ENCODE measurements around the gene NLRP6. TPM values are rescaled to one million over a fixed set of nuclear protein-coding genes. Genes with fewer than 3 reads are reported as not detected.

The NLRP6 gene
- polyA plus RNA-seq, 1 of the 3 experiments (the other 2 are of a cell fraction): not detected

GRCh38 chr11:244376-244775 lies 33.8 kb upstream of the NLRP6 start (continued):
- TF ChIP-seq REST (IDR thresholded peaks at IDR 0.05; ENCODE audit: low read depth, low read length) (no peak), MXI1 (IDR thresholded peaks at IDR 0.05; ENCODE audit: low read depth, low read length) (no peak), JUND (IDR thresholded peaks at IDR 0.05) (no peak), FOXM1 (IDR thresholded peaks at IDR 0.05; ENCODE audit: low read depth) (no peak), RFX5 (IDR thresholded peaks at IDR 0.05; ENCODE audit: low read length) (no peak), EZH2phosphoT487 (IDR thresholded peaks at IDR 0.05; ENCODE audit: borderline replicate concordance, low read depth) (no peak)

GRCh38 chr11:249062-249461 lies 29.1 kb upstream of the NLRP6 start:
- POLR2A ChIA-PET: interaction anchor here (1.0 kb wide), 1 partner anchor 42 kb away, joined by 3 read pairs; the partner anchor contains the start of gene BET1L
- H3K79me2 ChIP-seq (ENCODE audit: insufficient read depth): no peaks in the 10 kb centered on the region; the same call in 1 of the 2 replicates
- H3K36me3 ChIP-seq (replicated peaks in 1 of 2; ENCODE audit: control insufficient read depth in 1 of 2, insufficient read depth in 2 of 2, low read length in 1 of 2): peaks cover 57 to 80% of the 10 kb centered on the region in 2 experiments

More at GRCh38 chr11:249062-249461, 29.1 kb upstream of the NLRP6 start:
- no peak overlapping the region for H3K9ac ChIP-seq
- H4K20me1 ChIP-seq (ENCODE audit: insufficient read depth): no peaks in the 10 kb centered on the region; the same call in 1 of the 2 replicates
- no peak overlapping the region for H3K4me2 ChIP-seq
- H3K4me3 ChIP-seq (ENCODE audit: low read depth in 2 of 2, low read length in 1 of 2): no peak overlapping the region
- peaks cover 10% of the 10 kb centered on the region for H3F3A ChIP-seq (replicated peaks; ENCODE audit: insufficient read depth)
- H3K27ac ChIP-seq (ENCODE audit: low read depth in 2 of 2, low read length in 1 of 2): no peak overlapping the region
- H3K9me2 ChIP-seq: no peaks in the 10 kb centered on the region
- DNase-seq: no peak
- CTCF ChIA-PET: interaction anchor here (0.6 to 1.2 kb wide), 5 partner anchors 19 to 199 kb away, joined by 3 to 6 read pairs (median 3); no protein-coding TSS in a partner anchor
- TF ChIP-seq TCF12 (IDR thresholded peaks at IDR 0.05) (no peak), RCOR1 (IDR thresholded peaks at IDR 0.05; ENCODE audit: low read length) (no peak), GABPA (IDR thresholded peaks at IDR 0.05; ENCODE audit: low read depth) (no peak), RAD21 (IDR thresholded peaks at IDR 0.05; ENCODE audit: low read length) (no peak), ZBTB33 (IDR thresholded peaks at IDR 0.05; ENCODE audit: borderline replicate concordance, low read depth) (no peak), YY1 (IDR thresholded peaks at IDR 0.05; ENCODE audit: low read depth) (no peak), CTCF (IDR thresholded peaks at IDR 0.05) (no peak), SMC3 (IDR thresholded peaks at IDR 0.05; ENCODE audit: low read depth, low read length) (no peak), IRF3 (IDR thresholded peaks at IDR 0.05; ENCODE audit: low read depth, low read length) (no peak), MAX (IDR thresholded peaks at IDR 0.05; ENCODE audit: low read depth) (no peak), NFIC (IDR thresholded peaks at IDR 0.05; ENCODE audit: borderline replicate concordance) (no peak), RFX5 (IDR thresholded peaks at IDR 0.05; ENCODE audit: low read length) (no peak), MXI1 (IDR thresholded peaks at IDR 0.05; ENCODE audit: low read depth, low read length) (no peak)
- H3K9me3 ChIP-seq: no peaks in the 10 kb centered on the region
- WGBS (ENCODE audit: low lambda C conversion rate): 85% methylated on average over 8 of the region's 8 CpGs
- no peaks in the 10 kb centered on the region for H3K27me3 ChIP-seq (ENCODE audit: insufficient read depth)
- H3K4me1 ChIP-seq (ENCODE audit: control insufficient read depth in 1 of 2, insufficient read depth in 2 of 2, low read depth in 1 of 2, low read length in 1 of 2): no peaks in the 10 kb centered on the region
- H2AFZ ChIP-seq (ENCODE audit: low read depth): no peak overlapping the region

All from SK-N-SH (cell line).